ENCODE results near the gene GALNTL6.
"Not testable (repeated sequence)": the region's sequence is repeated elsewhere in the genome, so short reads cannot be mapped to it uniquely, and the experiment has no call there.

Gene GALNTL6

GRCh38 chr4:172900900-172901299 lies 1087.7 kb downstream of the GALNTL6 start:
- TF ChIP-seq CTCF (IDR thresholded peaks at IDR 0.05; ENCODE audit: low read depth, low read length), result no peak
- no peak for DNase-seq (ENCODE audit: extremely low read depth, low read depth)

- DNase-seq (ENCODE audit: extremely low read depth, low read depth), result not testable (repeated sequence)
Observed at GRCh38 chr4:172912468-172912867, 1099.3 kb downstream of the GALNTL6 start.

GRCh38 chr4:172917403-172917802 lies 1104.2 kb downstream of the GALNTL6 start:
- DNase-seq (ENCODE audit: extremely low read depth, low read depth), result not testable (repeated sequence)

- DNase-seq (ENCODE audit: extremely low read depth, low read depth), result no peak
- no peak for TF ChIP-seq CTCF (IDR thresholded peaks at IDR 0.05; ENCODE audit: low read depth, low read length)
Observed at GRCh38 chr4:172919269-172919668, 1106.1 kb downstream of the GALNTL6 start.

GRCh38 chr4:172927096-172927814 lies 1114.1 kb downstream of the GALNTL6 start:
- TF ChIP-seq CTCF (IDR thresholded peaks at IDR 0.05; ENCODE audit: low read depth, low read length), result no peak
- no peak for DNase-seq (ENCODE audit: extremely low read depth, low read depth)

GRCh38 chr4:172928347-172928746 lies 1115.1 kb downstream of the GALNTL6 start:
- no peak for TF ChIP-seq CTCF (IDR thresholded peaks at IDR 0.05; ENCODE audit: low read depth, low read length)
- DNase-seq (ENCODE audit: extremely low read depth, low read depth), result no peak

- DNase-seq (ENCODE audit: extremely low read depth, low read depth), result no peak
- no peak for TF ChIP-seq CTCF (IDR thresholded peaks at IDR 0.05; ENCODE audit: low read depth, low read length)
Observed at GRCh38 chr4:172938072-172938829, 1125.0 kb downstream of the GALNTL6 start.

- no peak for DNase-seq (ENCODE audit: extremely low read depth, low read depth)
- TF ChIP-seq CTCF (IDR thresholded peaks at IDR 0.05; ENCODE audit: low read depth, low read length), result no peak
Observed at GRCh38 chr4:172938870-172939269, 1125.7 kb downstream of the GALNTL6 start.

Data from AG09319 (cell line).